Natural killer cell (primary cell): Measurements from ENCODE around the gene CFHR3. TPM values are rescaled to one million over a fixed set of nuclear protein-coding genes. Genes with fewer than 3 reads are reported as not detected.
"Not testable (repeated sequence)": the region's sequence is repeated elsewhere in the genome, so short reads cannot be mapped to it uniquely, and the experiment has no call there.

ENCODE experiments used
- ATAC-seq, 3 donors: fragments of 150-1000 bp in 2 of 3; fragments of 200-7000 bp in 1 of 3; cut with Tn5 transposase; 1 replicate in 1 of 3; 2 replicates in 2 of 3; pipeline ENCODE4 v1.10.0; 2021; ENCODE audit warnings: mild to moderate bottlenecking in 2 of 3, moderate library complexity in 2 of 3
- DNase-seq, 2 donors: peaks; one replicate each; pipeline versions ENCODE4 v3.0.0 to v3.0.0-alpha.2; 2013 to 2021; ENCODE audit warnings: mixed read lengths in 1 of 2
- H3K27ac ChIP-seq: one replicate; pipeline ENCODE4 v1.5.1; 2013; ENCODE audit warnings: mild to moderate bottlenecking, low read length
- H3K27me3 ChIP-seq: one replicate; pipeline ENCODE4 v1.6.1; 2013; ENCODE audit warnings: low read length; ENCODE audit not compliant: control insufficient read depth, insufficient read depth
- H3K36me3 ChIP-seq: one replicate; pipeline ENCODE4 v1.6.1; 2013; ENCODE audit warnings: low read length; ENCODE audit not compliant: control insufficient read depth, insufficient read depth
- H3K4me1 ChIP-seq: one replicate; pipeline ENCODE4 v1.6.1; 2013; ENCODE audit warnings: low read length; ENCODE audit not compliant: control insufficient read depth, insufficient read depth
- H3K4me3 ChIP-seq: one replicate; pipeline ENCODE4 v1.5.1; 2013; ENCODE audit warnings: low read length
- H3K9me3 ChIP-seq: one replicate; pipeline ENCODE4 v1.6.1; 2013; ENCODE audit warnings: low read length; ENCODE audit not compliant: control insufficient read depth, insufficient read depth
- H3K27ac Mint-ChIP-seq, 2 donors: one replicate each; pipeline ENCODE4 v1.8.0; 2022; ENCODE audit warnings: mild to moderate bottlenecking in 2 of 2, mixed read lengths in 2 of 2, moderate library complexity in 1 of 2
- H3K27me3 Mint-ChIP-seq, 2 donors: one replicate each; pipeline ENCODE4 v1.8.0; 2022; ENCODE audit warnings: low read depth in 2 of 2, mixed read lengths in 2 of 2
- H3K36me3 Mint-ChIP-seq: one replicate; pipeline ENCODE4 v1.8.0; 2022; ENCODE audit warnings: mixed read lengths
- H3K4me1 Mint-ChIP-seq, 2 donors: one replicate each; pipeline ENCODE4 v1.8.0; 2022; ENCODE audit warnings: mixed read lengths in 2 of 2
- H3K4me3 Mint-ChIP-seq: one replicate; pipeline ENCODE4 v1.8.0; 2022; ENCODE audit warnings: mild to moderate bottlenecking, moderate library complexity, mixed read lengths
- H3K9me3 Mint-ChIP-seq, 2 donors: one replicate each; pipeline ENCODE4 v1.8.0; 2022; ENCODE audit warnings: mixed read lengths in 2 of 2
- CTCF ChIP-seq: fragments of 200-600 bp; IDR thresholded peaks from one replicate; pipeline ENCODE4 v1.8.0; 2022; ENCODE audit warnings: antibody characterized with exemption
- WGBS: methylation state at CpG from one replicate; pipeline ENCODE4 v1.1.7; 2013; ENCODE audit warnings: missing lambda C conversion rate; ENCODE audit not compliant: insufficient coverage; 5-methylcytosine and 5-hydroxymethylcytosine counted together
- intact Hi-C: fragments of 100-400 bp; cut with micrococcal nuclease; formaldehyde crosslinking; loops from one replicate; pipeline ENCODE4 v1.14.2; 2022
- total RNA-seq, 4 donors: library from RNA; stranded (reverse); fragments of 120-200 nt in 1 of 4; gene quantifications; one replicate each; pipeline versions ENCODE4 v1.2.3 to v1.2.4, GENCODE V29; 2013 to 2022

Gene CFHR3
- total RNA-seq, 3 donors from 2014 or later (not counting 1 experiment from before 2014, with no cell fraction given), result not detected

DNA sequence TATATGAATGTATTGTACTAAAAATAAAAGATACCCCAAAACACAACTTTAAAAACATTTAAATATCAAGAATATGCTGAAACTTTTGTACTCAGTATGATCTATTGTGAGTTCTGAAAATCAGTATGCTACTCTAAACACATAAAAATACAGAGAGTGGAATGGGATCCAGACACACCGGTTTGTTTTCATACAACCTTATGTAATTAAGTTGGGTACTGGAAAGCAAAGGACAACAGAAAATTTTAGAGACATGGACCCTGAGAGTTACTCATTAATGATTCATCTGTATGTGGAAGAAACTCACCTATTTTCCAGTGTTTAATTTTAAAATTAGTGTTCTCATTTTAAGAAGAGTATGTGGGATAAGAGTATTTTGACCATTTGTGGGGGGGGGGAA is 927 bp upstream of the CFHR3 start:
- Histone ChIP-seq H3K4me1 (no peaks in the 10 kb centered on the region), H3K4me3 (no peak overlapping the region), H3K27me3 (no peaks in the 10 kb centered on the region), H3K27ac (no peak overlapping the region), H3K36me3 (no peaks in the 10 kb centered on the region), H3K9me3 (no peaks in the 10 kb centered on the region)
- Mint-ChIP-seq H3K4me1 (no peaks in the 10 kb centered on the region), H3K27ac (no peak overlapping the region), H3K4me3 (no peak overlapping the region), H3K27me3 (no peaks in the 10 kb centered on the region), H3K36me3 (no peaks in the 10 kb centered on the region), H3K9me3 (peaks cover 4 to 9% of the 10 kb centered on the region in 2 donors)
- WGBS, result 80% methylated on average over 1 of the region's 1 CpG
- ATAC-seq, result no peak
- DNase-seq, result no peak
- intact Hi-C loops, result no loop called here
- no peak for TF ChIP-seq CTCF

GRCh38 chr1:196774175-196774574 is 465 bp upstream of the CFHR3 start:
- Histone ChIP-seq H3K27me3 (no peaks in the 10 kb centered on the region), H3K27ac (no peak overlapping the region), H3K36me3 (no peaks in the 10 kb centered on the region), H3K9me3 (no peaks in the 10 kb centered on the region), H3K4me1 (no peaks in the 10 kb centered on the region), H3K4me3 (no peak overlapping the region)
- no peak for TF ChIP-seq CTCF
- ATAC-seq (no peak), DNase-seq (no peak)
- Mint-ChIP-seq H3K36me3 (no peaks in the 10 kb centered on the region), H3K4me3 (no peak overlapping the region), H3K27ac (no peak overlapping the region), H3K27me3 (no peaks in the 10 kb centered on the region), H3K4me1 (no peaks in the 10 kb centered on the region), H3K9me3 (peaks cover 5 to 11% of the 10 kb centered on the region in 2 donors)
- WGBS, result 43% methylated on average over 1 of the region's 2 CpGs
- intact Hi-C loops, result no loop called here

DNA sequence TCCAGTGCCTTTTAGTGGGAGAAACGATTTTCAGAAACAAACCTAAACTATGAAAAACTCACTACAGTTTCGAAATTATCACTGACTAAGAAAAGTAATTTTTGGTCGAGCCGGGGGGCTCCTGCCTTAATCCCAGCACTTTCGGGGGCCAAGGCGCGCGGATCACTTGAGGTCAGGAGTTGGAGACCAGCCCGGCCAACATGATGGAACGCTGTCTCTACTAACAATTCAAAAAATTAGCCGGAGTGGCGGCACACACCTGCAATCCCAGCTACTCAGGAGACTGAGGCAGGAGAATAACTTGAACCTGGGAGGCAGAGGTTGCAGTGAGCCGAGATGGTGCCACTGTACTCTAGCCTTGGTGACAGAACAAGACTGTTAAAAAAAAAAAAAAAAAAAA is 3.0 kb downstream of the CFHR3 start:
- no peak overlapping the region for H3K27ac ChIP-seq
- no peak overlapping the region for H3K27ac Mint-ChIP-seq
- no peak overlapping the region for H3K4me3 Mint-ChIP-seq
- H3K36me3 Mint-ChIP-seq, result no peaks in the 10 kb centered on the region
- WGBS, result 92% methylated on average over 13 of the region's 13 CpGs
- no peaks in the 10 kb centered on the region for H3K36me3 ChIP-seq
- peaks cover 5 to 7% of the 10 kb centered on the region in 2 donors for H3K9me3 Mint-ChIP-seq
- intact Hi-C loops, result no loop called here
- H3K27me3 Mint-ChIP-seq, result no peaks in the 10 kb centered on the region
- no peaks in the 10 kb centered on the region for H3K9me3 ChIP-seq
- H3K4me1 Mint-ChIP-seq, result no peaks in the 10 kb centered on the region
- ATAC-seq (no peak), DNase-seq (no peak)
- no peak for TF ChIP-seq CTCF
- no peaks in the 10 kb centered on the region for H3K27me3 ChIP-seq
- H3K4me1 ChIP-seq, result no peaks in the 10 kb centered on the region
- H3K4me3 ChIP-seq, result no peak overlapping the region

DNA sequence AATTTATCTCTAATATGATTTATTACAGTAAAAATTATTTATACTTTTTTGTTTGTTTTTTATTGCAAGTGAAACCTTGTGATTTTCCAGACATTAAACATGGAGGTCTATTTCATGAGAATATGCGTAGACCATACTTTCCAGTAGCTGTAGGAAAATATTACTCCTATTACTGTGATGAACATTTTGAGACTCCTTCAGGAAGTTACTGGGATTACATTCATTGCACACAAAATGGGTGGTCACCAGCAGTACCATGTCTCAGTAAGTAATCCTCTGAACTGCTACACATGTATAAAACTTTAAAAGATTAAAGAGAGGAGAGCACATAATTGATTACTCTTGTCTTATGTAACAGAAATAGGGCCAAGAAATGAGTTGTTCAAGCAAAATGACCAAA is 4.5 kb downstream of the CFHR3 start:
- no peaks in the 10 kb centered on the region for H3K36me3 ChIP-seq
- Mint-ChIP-seq H3K9me3 (peaks cover 2% of the 10 kb centered on the region in 2 donors), H3K4me1 (no peaks in the 10 kb centered on the region), H3K36me3 (no peaks in the 10 kb centered on the region), H3K4me3 (no peak overlapping the region), H3K27ac (no peak overlapping the region), H3K27me3 (no peaks in the 10 kb centered on the region)
- ATAC-seq (no peak), DNase-seq (no peak)
- H3K27ac ChIP-seq, result no peak overlapping the region
- 100% methylated on average over 1 of the region's 1 CpG for WGBS
- H3K9me3 ChIP-seq, result no peaks in the 10 kb centered on the region
- H3K4me3 ChIP-seq, result no peak overlapping the region
- no peak for TF ChIP-seq CTCF
- H3K4me1 ChIP-seq, result no peaks in the 10 kb centered on the region
- intact Hi-C loops, result no loop called here
- no peaks in the 10 kb centered on the region for H3K27me3 ChIP-seq

- no CpG with 5 or more reads among the region's 1 CpG for WGBS
- DNase-seq, ATAC-seq, H3K27me3 Mint-ChIP-seq, H3K27ac Mint-ChIP-seq, H3K36me3 Mint-ChIP-seq, H3K36me3 ChIP-seq, H3K4me1 ChIP-seq, H3K27me3 ChIP-seq, H3K4me1 Mint-ChIP-seq, H3K9me3 Mint-ChIP-seq, H3K4me3 Mint-ChIP-seq, intact Hi-C loops, H3K9me3 ChIP-seq, H3K4me3 ChIP-seq, H3K27ac ChIP-seq: not testable (repeated sequence)
Observed at GRCh38 chr1:196791252-196791651, 16.6 kb downstream of the CFHR3 start.

- H3K4me1 Mint-ChIP-seq, intact Hi-C loops, H3K27me3 Mint-ChIP-seq, H3K4me3 Mint-ChIP-seq, H3K4me1 ChIP-seq, H3K27ac Mint-ChIP-seq, H3K36me3 ChIP-seq, ATAC-seq, H3K9me3 ChIP-seq, DNase-seq, H3K4me3 ChIP-seq, H3K36me3 Mint-ChIP-seq, H3K9me3 Mint-ChIP-seq, H3K27me3 ChIP-seq, H3K27ac ChIP-seq: not testable (repeated sequence)
- 81% methylated on average over 4 of the region's 4 CpGs for WGBS
Observed at GRCh38 chr1:196794103-196794502, 19.5 kb downstream of the CFHR3 start.
